Measurements from ENCODE around the gene ERH.
A peak's percentile ranks its signal among the peaks of the same experiment; 100 is the strongest.

ERH gene

DNA sequence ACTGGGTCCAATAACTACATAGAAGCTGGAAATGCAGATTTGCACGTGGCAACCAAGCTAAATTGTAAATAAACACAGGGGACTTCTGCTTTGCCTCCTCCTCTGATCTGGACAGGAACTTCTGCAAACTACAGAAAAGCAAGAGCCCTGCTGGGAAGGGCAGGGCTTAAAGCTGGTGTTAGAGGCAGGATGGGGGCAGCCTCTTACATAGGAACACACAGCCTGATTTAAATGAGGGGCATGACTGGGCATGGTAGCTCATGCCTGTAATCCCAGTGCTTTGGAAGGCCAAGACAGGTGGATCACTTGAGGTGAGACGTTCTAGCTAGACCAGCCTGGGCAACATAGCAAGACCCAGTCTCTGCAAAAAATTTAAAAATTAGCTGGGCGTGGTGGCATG is 46.7 kb downstream of the ERH start:
- TF ChIP-seq, protein P1, sequence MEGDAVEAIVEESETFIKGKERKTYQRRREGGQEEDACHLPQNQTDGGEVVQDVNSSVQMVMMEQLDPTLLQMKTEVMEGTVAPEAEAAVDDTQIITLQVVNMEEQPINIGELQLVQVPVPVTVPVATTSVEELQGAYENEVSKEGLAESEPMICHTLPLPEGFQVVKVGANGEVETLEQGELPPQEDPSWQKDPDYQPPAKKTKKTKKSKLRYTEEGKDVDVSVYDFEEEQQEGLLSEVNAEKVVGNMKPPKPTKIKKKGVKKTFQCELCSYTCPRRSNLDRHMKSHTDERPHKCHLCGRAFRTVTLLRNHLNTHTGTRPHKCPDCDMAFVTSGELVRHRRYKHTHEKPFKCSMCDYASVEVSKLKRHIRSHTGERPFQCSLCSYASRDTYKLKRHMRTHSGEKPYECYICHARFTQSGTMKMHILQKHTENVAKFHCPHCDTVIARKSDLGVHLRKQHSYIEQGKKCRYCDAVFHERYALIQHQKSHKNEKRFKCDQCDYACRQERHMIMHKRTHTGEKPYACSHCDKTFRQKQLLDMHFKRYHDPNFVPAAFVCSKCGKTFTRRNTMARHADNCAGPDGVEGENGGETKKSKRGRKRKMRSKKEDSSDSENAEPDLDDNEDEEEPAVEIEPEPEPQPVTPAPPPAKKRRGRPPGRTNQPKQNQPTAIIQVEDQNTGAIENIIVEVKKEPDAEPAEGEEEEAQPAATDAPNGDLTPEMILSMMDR (IDR thresholded peaks at IDR 0.05; ENCODE audit: insufficient read depth, low read length, poor library complexity, severe bottlenecking) = no peak
- no peak for DNase-seq (ENCODE audit: extremely low read depth, insufficient read length)
- H3K27me3 ChIP-seq (replicated peaks; ENCODE audit: control insufficient read depth, insufficient read depth, low read length) = no peaks in the 10 kb centered on the region
- H3K4me3 ChIP-seq (replicated peaks; ENCODE audit: low read depth, low read length) = no peak overlapping the region
- H3K36me3 ChIP-seq (ENCODE audit: control insufficient read depth, insufficient read depth, low read length) = no peaks in the 10 kb centered on the region

DNA sequence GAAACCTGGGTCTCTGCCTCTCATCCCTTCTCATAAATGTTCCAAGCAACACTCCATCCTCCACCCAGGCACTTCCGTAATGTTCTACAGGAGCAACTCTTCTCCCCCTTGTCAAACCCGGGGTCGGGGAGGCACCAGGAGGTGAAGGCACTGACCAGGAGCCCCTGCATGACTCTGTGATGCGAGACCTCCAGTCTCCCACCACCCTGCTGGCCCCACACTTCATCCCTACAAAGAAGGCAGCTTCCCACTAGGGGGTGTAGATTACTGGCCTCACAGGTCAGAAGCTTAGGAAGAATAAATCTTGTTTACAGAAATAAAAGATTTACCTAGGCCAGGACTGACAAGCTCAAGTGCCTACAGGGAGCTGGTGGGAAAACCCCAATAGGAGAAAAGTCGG is 47.2 kb downstream of the ERH start:
- TF ChIP-seq, protein P1 (IDR thresholded peaks at IDR 0.05; ENCODE audit: insufficient read depth, low read length, poor library complexity, severe bottlenecking) = no peak
- no peak for DNase-seq (ENCODE audit: extremely low read depth, insufficient read length)
- H3K4me3 ChIP-seq (replicated peaks; ENCODE audit: low read depth, low read length) = no peak overlapping the region
- H3K27me3 ChIP-seq (replicated peaks; ENCODE audit: control insufficient read depth, insufficient read depth, low read length) = no peaks in the 10 kb centered on the region
- H3K36me3 ChIP-seq (ENCODE audit: control insufficient read depth, insufficient read depth, low read length) = no peaks in the 10 kb centered on the region

DNA sequence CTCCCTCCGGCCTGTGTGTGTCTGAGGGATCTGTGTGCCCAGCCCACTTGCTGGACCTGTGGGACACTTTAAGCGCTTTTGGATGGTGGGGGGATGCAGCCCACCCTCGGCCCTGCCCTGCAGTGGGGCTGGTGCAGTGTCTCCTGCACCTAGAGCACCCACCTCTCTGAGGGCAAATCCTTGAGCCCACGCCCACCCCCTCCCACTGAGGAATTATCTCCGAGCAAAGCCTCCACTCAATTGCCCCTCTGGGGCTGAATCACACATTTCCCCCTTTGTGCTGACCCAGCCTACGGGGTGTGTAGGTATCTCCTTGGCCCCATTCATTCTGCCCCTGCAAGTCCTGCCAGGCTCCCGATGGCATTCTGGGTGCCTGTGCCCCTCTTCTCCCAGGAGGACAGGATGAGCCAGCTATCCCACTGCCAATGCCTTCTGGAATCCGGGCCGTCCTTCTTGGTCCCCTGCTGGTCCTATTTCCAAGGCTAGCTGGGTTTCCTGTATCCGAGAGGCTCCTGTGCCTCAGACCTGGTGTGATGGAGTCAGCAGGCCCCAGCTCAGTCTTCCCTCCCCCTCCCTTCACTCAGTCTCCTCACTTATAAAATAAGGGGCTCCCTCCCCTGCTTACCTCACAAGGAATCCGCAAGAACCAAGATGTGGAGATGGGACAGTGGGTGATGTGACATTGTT is 48.9 kb downstream of the ERH start:
- DNase-seq (ENCODE audit: extremely low read depth, insufficient read length) = no peak
- Histone ChIP-seq H3K27me3 (replicated peaks; ENCODE audit: control insufficient read depth, insufficient read depth, low read length) (no peaks in the 10 kb centered on the region; the same call in 1 of the 2 replicates), H3K36me3 (ENCODE audit: control insufficient read depth, insufficient read depth, low read length) (no peaks in the 10 kb centered on the region), H3K4me3 (replicated peaks; ENCODE audit: low read depth, low read length) (no peak overlapping the region)
- TF ChIP-seq, protein P1 (IDR thresholded peaks at IDR 0.05; ENCODE audit: insufficient read depth, low read length, poor library complexity, severe bottlenecking) = no peak

DNA sequence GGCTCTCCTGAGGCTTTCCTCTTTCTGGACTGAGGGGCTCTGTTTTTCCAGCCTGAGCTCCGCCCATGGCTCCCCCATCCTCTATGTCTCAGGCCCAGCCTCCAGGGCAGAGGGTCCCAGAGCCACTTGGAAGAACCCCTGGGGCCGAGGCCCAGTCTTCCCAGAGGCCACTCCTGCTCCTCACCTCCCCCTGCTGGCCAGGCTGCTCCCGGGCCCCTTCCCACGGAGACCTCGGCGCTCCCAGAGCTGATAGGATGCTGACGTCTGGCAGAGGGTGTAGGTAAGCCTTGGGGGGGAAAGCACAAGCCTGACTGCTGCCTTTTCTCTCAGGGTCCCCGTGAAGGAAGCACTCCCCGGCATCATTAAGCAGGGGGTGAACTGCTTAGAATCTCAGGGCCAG is 51.4 kb downstream of the ERH start:
- no peak for DNase-seq (ENCODE audit: extremely low read depth, insufficient read length)
- TF ChIP-seq, protein P1 (IDR thresholded peaks at IDR 0.05; ENCODE audit: insufficient read depth, low read length, poor library complexity, severe bottlenecking) = peak; percentile 74

DNA sequence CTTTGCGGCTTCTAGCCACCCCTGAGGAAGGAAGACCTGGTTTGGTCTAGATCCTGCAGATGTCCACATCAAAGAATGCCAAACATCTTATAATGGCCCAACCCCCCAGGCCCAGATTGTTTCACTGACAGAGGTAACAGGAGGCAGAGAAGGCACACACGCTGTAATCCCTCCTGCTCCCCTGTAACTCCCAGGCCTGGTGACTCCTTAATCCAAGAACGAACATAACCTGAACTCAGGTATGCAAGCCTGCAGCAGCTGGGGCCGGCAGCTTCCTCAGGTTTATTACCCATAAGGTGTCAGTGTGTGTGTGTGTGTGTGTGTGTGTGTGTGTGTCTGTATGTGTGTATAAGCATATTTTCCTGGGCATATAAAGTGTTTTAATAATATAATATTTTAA is 52.7 kb downstream of the ERH start:
- Histone ChIP-seq H3K27me3 (replicated peaks; ENCODE audit: control insufficient read depth, insufficient read depth, low read length) (no peaks in the 10 kb centered on the region; the same call in 1 of the 2 replicates), H3K4me3 (replicated peaks; ENCODE audit: low read depth, low read length) (no peak overlapping the region), H3K36me3 (ENCODE audit: control insufficient read depth, insufficient read depth, low read length) (no peaks in the 10 kb centered on the region)
- DNase-seq (ENCODE audit: extremely low read depth, insufficient read length) = no peak
- TF ChIP-seq, protein P1 (IDR thresholded peaks at IDR 0.05; ENCODE audit: insufficient read depth, low read length, poor library complexity, severe bottlenecking) = no peak

More for the DNA sequence above, 51.4 kb downstream of the ERH start:
- no peaks in the 10 kb centered on the region for H3K36me3 ChIP-seq (ENCODE audit: control insufficient read depth, insufficient read depth, low read length)
- no peak overlapping the region for H3K4me3 ChIP-seq (replicated peaks; ENCODE audit: low read depth, low read length)
- H3K27me3 ChIP-seq (replicated peaks; ENCODE audit: control insufficient read depth, insufficient read depth, low read length) = no peaks in the 10 kb centered on the region; the same call in 1 of the 2 replicates

All from GM06990 (cell line).